ENCODE measurements around the gene GRHL1. TPM values are rescaled to one million over a fixed set of nuclear protein-coding genes. Genes with fewer than 3 reads are reported as not detected.

GRHL1 gene
- total and polyA plus RNA-seq, 9 of the 15 experiments (the other 6 are each of a cell fraction or from before 2014, with no cell fraction given): 1.7 to 6.1 (median 4.7) TPM

- intact Hi-C loops (cut with micrococcal nuclease): no loop called here
- H3K79me2 ChIP-seq (ENCODE audit: control insufficient read depth, insufficient read depth, low read length): peaks cover 41% of the 10 kb centered on the region
- H3K36me3 ChIP-seq (ENCODE audit: control insufficient read depth, insufficient read depth, low read length): no peaks in the 10 kb centered on the region
- FAIRE-seq (peak; percentile 78), DNase-seq (ENCODE audit: extremely low read depth in 1 of 4, low spot score in 3 of 4) (peak in 3 of 4 experiments; percentile 30 to 52 (median 31)), ATAC-seq (peak; percentile 8)
- peak overlapping the region; percentile 96 for H3K27ac ChIP-seq (ENCODE audit: extremely low read depth, low read depth, low read length)
- H3K4me3 ChIP-seq: peak overlapping the region; percentile 47; the same call in 1 of the 2 replicates
- ChIA-PET POLR2A (interaction anchor here (0.6 to 2.3 kb wide), 10 partner anchors 9 to 279 kb away, joined by 3 to 18 read pairs (median 5); partner anchors contain the start of gene KLF11), CTCF (ENCODE audit: low intra/inter-chr PET ratio) (no interaction called here)
- H3K9me1 ChIP-seq (ENCODE audit: control insufficient read depth, insufficient read depth, low read length): no peaks in the 10 kb centered on the region
- H3K4me1 ChIP-seq (replicated peaks in 1 of 2; ENCODE audit: control insufficient read depth in 2 of 2, insufficient read depth in 2 of 2, low read length in 2 of 2): peaks cover 29 to 53% of the 10 kb centered on the region in 2 experiments
- no peaks in the 10 kb centered on the region; a peak in 1 of 5 replicates for H3K27me3 ChIP-seq (ENCODE audit: control insufficient read depth in 2 of 2, insufficient read depth in 2 of 2, low read length in 2 of 2)
- 43% methylated on average over 14 of the region's 16 CpGs for WGBS (ENCODE audit: insufficient coverage, low coverage, missing lambda C conversion rate)
- no TSS peak for BruUV-seq (replicated peaks)
- H3K4me2 ChIP-seq (ENCODE audit: insufficient read depth, low read length): peak overlapping the region; percentile 97
- peak overlapping the region; percentile 91 to 96 for H3K9ac ChIP-seq (ENCODE audit: insufficient read depth in 1 of 2, low read depth in 2 of 2, low read length in 2 of 2)
- no peaks in the 10 kb centered on the region for H4K20me1 ChIP-seq (replicated peaks; ENCODE audit: control insufficient read depth, insufficient read depth, low read length)
- no peaks in the 10 kb centered on the region for H3K9me3 ChIP-seq (replicated peaks; ENCODE audit: control insufficient read depth, insufficient read depth, low read depth, low read length)
- peak overlapping the region; percentile 89 for H2AFZ ChIP-seq (ENCODE audit: low read depth, low read length)
- in situ Hi-C loops (cut with MboI): no loop called here
- no peak for TF ChIP-seq HNRNPLL (IDR thresholded peaks at IDR 0.05; ENCODE audit: low read depth, low read length, poor library complexity, severe bottlenecking)
- TF ChIP-seq ELF1 (tag; IDR thresholded peaks at IDR 0.05): no peak
- peak; percentile 61 for TF ChIP-seq RAD51 (IDR thresholded peaks at IDR 0.05; ENCODE audit: borderline replicate concordance, low read depth)
- TF ChIP-seq ZNF280A (IDR thresholded peaks at IDR 0.05; ENCODE audit: low read depth, partially characterized antibody): no peak
- TF ChIP-seq CEBPB (tag; IDR thresholded peaks at IDR 0.05): 0 out of 2 replicates have a peak, but pooled peaks have one; percentile 13
- TF ChIP-seq YBX1 (IDR thresholded peaks at IDR 0.05): no peak
- no peak for TF ChIP-seq ZNF696 (CRISPR knock-in tag; conservative IDR thresholded peaks at IDR 0.05)
- TF ChIP-seq XRCC3 (IDR thresholded peaks at IDR 0.05): no peak
- no peak for TF ChIP-seq ZZZ3 (IDR thresholded peaks at IDR 0.05)
- TF ChIP-seq ZNF12 (CRISPR knock-in tag; IDR thresholded peaks at IDR 0.05): no peak
- no peak for TF ChIP-seq TAF7 (tag; IDR thresholded peaks at IDR 0.05)
- peak; percentile 44; the same call in 1 of the 2 replicates for TF ChIP-seq DEAF1 (CRISPR knock-in tag; IDR thresholded peaks at IDR 0.05)
- TF ChIP-seq ZBED1 (IDR thresholded peaks at IDR 0.05): no peak
- TF ChIP-seq CAMTA2 (CRISPR knock-in tag; conservative IDR thresholded peaks at IDR 0.05): no peak
- TF ChIP-seq ZNF316 (IDR thresholded peaks at IDR 0.05): no peak
- no peak for TF ChIP-seq NR1H2 (CRISPR knock-in tag; IDR thresholded peaks at IDR 0.05)
- TF ChIP-seq AFF1 (IDR thresholded peaks at IDR 0.05; ENCODE audit: low read depth in 1 of 2, partially characterized antibody in 2 of 2): no peak
Observed at GRCh38 chr2:10028407-10028987, 77.0 kb downstream of the GRHL1 start.

Data from K562 (cell line).